CD4-positive, alpha-beta T cell treated with Interleukin-15 for 4 hours (primary cell): Measurements from ENCODE around the gene KIZ.

ENCODE experiments used
- DNase-seq: peaks from one replicate; pipeline ENCODE4 v3.0.0-alpha.2; 2020; ENCODE audit warnings: low spot score

KIZ gene

DNA sequence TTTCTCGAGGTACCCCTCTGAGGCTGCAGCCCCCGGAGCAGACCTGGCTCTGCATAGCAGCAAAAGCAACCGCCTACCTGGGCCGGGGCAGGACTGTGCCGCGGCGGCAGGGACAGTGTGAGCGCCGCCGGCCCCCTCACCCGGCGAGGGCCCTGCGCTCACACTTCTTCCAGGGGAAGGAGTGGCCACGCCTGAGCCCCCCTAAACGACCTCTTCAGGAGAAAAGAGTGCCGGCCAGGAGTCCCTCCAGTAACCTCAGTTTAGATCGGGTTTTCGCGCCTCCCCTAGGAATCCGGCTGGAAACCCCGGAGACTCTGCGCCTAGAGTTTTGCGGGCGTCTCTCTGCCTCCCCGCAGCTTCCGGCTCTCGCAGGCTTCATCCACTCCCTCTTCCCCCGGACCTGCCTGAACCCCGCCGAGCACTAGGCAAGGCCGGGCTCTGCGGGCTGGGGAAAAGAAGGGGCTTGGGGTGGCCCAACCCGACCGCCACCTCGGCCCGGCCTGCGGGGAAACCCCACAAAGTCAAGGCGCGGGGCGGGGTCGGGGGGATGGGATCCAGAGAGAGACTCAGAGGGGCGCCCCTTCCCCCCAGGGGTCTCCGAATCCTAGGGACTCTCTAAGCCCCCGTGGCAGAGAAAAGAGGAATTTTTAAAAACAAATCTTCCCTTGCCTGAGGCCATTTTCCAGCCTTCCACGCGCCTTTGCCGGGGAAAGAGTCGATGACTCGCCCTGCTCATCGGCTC is 20.3 kb upstream of the KIZ start:
- DNase-seq = no peak

DNA sequence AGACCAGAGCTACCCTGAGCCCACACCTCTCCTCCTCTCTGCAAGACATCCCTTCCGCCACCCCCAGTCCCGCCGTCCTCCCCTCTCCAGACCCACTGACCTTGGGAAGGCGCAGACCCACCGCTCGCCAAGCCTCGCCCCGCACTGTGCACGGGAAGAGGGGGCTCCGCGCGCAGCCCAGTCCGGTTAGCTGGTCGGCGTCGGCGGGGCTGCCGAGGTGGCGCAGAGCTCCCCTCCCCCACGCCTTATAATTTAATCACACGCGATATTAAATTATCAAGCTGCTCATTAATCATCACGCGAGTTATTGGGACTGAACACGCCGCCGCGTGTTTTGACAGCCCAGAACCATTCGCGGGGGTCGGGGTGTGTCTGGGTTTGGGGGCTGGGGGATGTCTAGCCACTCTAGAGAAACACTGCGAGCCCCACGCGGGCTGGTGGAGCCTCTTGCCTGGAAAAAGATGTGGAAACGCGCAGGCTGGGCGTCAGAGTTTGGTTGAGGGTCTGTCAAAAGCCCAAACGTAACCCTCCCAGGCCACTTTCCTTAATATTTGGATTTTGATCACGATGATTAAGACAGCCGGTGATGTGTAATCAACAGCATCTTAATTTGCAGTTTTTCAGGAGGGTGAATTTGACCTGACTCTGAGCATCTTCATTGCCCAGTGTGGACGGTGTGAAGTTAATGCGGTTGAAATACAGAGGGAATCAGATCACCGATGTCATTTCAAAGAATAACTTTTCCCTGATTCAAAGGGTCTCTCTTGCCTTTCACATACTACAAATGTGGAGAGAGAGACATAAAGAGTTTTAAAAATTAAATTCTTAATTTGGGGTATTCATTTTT is 19.5 kb upstream of the KIZ start, which contains the start of gene LINC00237:
Gene LINC00237, minus strand, starts transcription at position 188 of the 847 bp plus-strand sequence.
- DNase-seq = no peak

DNA sequence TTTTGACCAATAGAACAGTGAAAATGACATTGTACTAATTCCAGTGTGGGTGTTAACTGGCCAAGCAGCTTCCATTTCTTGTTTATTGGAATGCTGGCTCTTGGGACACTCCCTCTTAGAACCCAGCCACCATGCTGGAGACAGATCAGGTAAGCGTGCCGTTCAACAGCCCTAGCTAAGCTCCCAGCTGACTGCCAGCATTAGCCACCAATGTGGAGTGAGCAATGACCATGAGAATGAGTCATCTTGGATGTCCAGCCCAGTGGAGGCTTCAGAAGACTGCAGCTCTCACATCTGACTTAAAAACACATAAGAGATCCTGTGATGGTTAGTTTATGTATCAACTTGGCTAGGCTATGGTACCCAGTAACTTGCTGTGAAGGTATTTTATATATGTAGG is 16.7 kb upstream of the KIZ start:
- DNase-seq = no peak

DNA sequence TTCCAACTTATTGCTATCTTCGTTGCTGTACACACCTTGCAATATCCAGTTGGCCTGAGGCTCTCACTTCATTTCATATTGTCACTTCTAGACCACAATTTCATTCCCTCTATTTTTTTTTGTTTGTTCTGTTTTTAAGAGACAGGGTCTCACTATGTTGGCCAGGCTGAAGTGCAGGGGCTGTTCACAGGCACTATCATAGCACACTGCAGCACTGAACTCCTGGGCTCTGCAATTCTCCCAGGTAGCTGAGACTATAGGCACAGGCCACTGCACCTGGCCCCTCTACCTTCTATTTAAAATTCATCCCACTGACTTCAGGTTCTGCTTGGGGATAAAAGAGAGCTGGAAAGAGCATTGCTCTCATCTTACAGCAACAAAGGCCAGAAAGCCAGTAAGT is 15.1 kb upstream of the KIZ start:
- no peak for DNase-seq

DNA sequence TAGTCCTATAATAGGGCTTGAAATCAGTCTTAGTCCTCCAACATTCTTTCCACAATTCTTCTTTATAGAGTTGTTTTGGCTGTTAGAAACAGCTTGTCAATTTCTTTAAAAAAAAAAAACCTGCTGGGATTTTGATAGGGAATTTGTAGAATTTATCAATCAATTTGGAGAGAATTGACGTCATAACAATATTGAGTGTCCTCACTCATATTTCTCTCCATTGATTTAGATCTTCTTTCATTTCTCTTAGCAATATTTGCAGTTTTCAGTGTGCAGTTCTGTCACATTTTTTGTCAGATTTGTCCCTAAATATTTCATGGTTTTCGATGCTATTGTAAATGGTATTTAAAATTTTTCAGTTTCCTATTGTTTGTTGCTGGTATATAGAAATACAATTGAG is 14.5 kb upstream of the KIZ start:
- DNase-seq = no peak

DNA sequence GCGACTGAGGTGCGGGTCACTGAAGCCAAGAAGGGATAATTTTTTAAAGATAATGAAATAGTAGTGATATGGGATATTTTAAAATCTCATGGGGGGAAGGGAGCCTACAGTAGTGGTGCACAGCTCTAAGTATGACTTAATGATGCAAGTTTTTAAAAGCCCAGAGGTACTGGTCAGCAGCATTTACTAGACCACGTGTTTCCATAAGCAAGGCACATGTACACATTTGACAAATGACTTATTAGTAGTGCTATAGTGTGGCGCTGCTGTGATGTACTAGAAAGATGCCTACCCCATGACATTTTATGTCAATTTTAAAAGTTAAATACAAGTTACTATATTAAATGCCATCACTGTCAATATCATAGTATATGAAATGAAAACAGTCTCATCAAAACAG is 12.2 kb upstream of the KIZ start:
- no peak for DNase-seq

DNA sequence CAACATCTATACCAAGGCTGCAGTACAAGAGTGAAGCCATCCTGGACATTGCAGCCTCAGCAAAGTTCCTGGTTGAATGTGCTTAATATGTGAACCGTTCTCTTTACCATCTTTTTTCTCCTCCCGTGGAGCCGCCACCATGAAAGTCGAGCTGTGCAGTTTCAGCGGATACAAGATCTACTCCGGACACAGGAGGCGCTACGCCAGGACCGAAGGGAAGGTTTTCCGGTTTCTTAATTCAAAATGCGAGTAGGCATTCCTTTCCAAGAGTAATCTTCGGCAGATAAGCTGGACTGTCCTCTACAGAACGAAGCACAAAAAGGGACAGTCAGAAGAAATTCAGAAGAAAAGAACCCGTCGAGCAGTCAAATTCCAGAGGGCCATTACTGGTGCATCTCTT is 11.3 kb upstream of the KIZ start:
- no peak for DNase-seq

DNA sequence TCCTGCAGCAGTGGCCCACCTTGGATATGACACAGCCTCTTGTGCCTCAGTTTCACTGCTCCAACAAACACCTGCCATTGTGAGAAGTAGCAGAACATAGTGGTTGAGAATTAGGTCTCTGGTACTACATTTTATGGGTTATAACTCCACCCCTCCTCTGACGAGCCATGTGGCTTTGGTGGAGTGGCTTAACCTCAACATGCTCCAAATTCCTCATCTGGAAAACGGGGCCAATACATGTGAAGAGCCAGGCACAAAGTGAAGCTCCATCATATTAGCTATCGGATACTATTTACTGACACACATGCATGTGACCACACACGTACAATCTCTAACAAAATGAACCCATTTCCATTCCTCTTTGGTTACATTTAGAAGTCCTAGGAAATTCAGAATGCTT is 8.4 kb upstream of the KIZ start:
- no peak for DNase-seq

DNA sequence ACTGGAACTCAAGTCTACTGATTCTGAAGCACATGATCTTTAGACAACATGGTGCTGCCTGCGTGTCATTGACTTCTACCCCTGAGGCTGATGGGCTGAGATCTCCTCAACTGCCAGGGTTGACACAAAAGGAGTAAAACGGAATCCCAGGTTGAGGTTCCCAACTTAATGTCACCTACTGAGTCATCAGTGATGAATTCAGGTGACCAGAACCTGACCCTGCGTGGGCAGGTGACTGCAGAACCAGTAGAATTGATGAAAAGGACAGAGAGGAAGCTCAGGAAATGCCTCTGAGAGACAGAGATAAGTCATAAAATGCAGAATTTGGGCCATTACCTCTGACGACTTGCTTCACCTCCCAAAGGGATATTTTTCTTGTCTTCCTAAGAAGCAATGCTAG is 7.7 kb upstream of the KIZ start:
- no peak for DNase-seq

DNA sequence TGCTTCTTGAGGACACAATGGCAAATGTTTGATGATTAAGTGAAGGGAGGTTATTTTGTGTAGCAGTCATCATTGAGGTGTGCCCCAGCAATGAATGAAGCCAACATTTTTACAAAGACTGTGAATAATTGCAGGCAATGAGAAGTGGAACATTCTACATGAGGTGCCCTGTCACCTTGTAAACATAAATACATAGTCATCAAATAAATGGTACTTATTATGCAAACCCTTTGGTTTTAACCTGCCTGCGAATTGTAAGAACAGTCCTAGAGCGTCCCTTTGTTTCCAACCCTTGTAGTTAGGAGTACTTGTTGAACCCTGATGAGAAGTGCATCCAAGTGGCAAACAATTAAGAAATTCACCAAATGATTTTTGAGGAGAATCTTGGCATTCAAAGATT is 7.1 kb upstream of the KIZ start:
- no peak for DNase-seq

DNA sequence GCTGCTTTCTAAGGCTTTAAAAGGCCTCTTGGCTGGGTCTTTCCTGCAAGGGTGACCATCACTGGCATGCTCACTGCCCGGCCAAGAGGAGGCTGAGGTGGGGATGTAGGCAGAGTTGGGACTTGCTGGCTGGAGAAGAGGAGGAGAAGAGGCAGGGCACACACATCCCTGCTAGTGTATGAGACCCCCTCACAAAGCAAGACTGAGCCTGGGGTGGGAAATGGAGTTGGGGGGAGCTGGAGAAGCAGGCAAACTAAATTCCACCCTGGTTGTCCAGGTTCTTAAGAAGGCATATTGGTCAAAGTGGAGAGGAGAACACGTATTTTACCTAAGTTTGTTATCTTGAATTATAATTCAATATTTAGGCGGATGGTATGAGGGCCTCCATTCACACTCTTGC is 1.7 kb upstream of the KIZ start:
- DNase-seq = no peak

DNA sequence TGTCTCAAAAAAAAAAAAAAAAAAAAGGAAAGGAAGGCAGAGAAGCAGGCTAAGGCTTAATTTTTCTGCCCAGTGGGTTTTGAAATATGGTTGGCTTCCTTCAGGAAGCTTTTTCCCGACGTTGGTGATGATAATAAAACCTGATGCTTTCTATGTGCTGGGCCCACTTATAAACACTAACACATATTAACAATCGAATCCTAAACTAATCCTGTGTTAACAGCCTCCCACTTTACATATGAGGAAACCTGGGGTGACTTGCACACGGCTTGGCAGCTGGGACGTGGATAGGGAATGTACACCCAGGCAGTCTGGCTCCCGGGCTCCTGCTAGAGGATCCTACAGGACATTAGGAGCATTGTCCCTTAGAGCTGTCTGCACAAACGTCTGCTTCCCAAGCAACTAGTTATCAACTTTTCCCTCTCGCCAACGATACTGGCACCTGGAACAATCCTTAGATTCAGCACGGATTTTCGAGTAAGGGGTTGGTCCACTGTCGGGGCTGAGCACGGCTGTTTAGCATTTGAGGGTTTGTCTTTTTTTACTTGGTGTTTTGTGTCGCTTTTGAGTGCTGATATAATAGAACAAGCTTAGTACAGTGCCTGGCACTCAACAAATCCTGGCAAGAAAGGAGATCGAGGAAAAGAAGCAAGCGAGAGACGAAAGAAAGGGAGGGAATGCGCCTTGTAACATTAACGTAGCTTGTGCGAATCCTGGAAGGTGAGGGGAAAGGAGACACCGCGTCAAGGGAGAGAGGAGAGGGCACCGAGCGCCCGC is 622 bp upstream of the KIZ start:
- DNase-seq = no peak

DNA sequence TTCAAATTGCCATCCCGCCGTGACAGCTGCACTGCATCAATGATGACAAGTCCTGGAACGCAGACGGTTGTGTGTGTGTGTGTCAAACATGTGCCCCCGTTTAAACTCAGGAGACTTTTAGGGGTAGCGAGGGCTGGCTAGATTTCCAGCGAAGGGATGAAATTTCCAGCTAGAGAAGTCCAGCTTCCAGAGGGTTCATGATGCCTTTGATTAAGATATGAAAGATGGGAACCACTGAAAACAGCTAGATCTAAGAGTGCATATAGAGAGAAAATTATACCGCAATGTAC is 644 bp downstream of the KIZ start:
- no peak for DNase-seq

DNA sequence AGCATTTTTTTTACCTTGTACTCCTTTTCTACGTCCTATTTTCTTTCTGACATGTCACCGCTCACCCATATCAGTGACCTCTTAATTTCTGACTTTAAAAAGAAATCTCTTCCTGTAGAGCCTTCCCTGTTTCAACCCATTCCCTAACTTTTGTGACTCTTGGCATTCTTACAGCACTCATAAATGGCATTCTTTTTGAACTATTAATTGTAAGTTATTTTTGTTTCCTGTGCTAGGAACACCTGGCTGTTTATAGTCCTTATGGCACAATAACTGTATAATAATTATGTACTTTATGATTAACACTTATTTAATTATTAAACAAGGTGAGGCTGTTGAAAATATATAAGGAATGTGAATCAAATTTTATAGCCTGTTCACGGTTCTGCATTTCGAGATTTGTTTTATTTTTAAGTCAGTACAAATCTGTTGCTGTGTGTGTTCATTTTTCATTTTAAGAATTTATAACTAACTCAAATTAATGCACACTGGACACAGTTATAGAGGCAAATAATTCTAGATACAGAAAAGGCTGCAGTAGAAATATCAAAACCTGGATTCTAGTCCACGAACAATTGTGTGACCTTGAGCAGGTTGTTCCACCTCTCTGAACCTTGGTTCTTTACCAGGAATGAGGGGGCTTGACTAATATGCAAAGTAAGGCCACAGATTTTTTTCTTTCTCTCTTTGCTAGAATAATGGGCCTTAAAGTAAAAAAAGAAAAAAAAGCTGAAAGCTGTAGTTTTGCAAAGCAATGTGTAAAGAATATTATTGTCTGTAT is 1.5 kb downstream of the KIZ start:
- no peak for DNase-seq

DNA sequence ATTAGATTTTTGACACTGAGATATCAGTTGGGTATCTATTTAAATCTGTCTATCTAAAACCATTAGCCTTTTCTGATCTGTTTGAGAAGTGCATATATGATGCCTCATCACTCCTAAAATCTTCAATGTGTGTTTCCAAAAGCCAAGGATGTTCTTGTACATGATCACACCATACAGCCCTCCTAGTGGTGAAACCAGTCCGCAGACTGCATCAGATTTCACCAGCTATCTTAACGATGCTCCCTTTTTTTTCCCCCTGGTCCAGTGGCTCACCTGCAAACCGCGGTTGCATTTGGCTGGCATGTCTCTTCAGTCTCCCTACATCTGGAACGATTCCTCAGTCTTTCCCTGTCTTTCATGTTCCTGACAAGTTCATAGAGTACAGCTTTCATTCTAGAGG is 4.0 kb downstream of the KIZ start:
- DNase-seq = no peak

DNA sequence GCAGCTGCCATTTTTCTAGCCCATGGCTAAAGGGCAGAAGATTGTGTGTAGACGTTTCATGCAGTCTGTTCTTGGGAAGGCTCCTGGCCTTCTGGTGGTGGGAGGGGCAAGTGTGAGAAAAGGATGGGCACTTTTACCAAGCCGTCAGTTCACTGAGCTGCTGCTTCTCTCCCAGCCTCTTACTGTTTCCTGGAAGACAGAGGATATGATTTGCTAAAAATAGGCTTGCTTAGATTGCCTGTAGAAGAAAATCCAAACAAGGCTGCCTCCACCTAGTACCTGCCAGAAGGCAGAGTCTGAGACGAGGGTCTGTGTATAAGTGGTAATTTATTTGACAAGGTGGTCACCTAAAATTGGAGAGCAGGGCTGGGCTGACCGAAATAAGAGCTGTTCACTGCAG is 7.5 kb downstream of the KIZ start:
- no peak for DNase-seq

DNA sequence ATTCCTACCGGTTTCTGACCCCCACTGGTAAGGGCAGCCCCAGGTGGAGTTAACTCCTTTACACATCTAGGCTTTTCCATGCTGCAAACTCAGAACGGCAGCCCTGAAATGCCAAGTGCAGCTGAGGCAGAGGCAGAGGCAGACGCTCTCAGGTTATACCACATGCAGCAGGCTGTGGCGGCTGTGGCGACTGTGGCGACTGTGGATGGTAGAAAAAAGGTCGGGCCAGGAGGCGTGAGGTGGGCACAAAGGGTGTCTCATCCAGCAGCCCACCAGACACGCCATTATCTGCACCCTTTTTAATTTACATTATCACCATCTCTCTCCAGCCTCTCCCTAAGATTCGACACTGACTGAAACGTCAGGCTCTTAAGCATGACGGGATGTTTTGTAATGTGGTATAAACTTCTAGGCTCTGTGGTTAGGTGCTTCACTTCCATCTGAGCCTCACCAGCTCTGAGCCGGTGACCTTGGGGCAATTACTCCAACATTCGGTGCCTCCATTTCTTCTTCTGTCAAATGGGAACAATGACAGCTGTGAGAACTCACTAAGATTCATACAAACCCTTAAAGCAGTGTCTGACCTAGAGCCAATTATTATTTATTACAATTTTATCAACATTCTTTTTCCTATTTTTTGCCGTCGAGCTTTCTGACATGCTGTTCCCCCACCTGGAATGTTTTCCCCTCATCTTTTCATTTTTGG is 8.2 kb downstream of the KIZ start:
- DNase-seq = no peak

DNA sequence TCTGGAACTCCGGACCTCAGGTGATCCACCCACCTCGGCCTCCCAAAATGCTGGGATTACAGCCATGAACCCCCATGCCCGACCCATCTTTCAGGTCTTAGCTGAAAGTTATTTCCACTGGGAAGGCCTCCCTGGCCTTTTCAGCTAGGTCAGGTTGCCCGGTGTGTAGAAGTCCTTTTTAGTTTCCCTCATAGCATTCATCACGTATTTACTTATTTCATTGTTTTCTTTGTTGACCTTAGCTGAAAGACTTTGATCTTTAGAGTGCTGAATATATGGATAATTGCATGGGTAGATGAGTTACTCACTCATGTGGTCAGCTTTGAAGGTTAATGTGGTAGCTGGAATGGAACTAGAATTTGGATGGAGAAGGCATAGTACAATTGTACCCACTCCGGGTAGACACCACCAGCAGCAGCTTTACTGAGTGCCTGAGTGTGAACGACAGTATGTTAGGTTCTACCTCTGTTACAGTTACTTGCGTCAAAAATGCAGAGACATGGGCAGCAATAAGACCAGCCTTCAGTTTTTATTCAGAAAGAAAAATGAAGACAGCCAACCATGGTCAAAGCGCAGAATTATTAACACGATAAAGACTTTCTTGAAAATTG is 9.1 kb downstream of the KIZ start:
- DNase-seq = no peak

DNA sequence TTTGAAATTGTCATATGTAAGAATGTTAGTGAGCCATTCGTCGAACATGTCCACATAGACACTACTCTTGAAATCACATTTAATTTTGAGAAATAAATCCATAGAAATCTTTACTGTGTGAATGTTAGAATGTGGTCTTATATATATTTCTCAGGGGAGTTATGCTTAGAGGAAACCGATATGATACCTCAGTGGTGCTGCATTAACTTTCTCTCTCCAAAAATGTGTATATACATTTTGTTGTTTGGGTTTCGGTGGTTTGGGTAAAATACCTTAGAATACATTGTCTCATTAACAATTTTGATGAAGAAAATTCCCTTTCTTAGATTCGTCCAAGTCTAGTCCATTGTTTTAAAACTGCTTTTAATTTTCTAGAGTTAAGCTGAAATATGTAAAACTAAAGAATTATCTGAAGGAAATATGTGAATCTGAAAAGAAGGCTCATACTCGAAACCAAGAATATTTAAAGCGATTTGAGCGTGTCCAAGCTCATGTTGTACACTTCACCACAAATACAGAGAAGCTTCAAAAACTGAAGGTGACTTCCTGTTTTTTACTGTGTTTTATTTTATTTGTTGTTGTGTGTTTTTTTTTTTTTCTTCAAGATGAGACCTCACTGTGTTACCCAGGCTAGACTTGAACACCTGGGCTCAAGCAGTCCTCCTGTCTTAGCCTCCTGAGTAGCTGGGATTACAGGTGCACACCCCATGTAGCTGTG is 10.3 kb downstream of the KIZ start:
- DNase-seq = no peak

DNA sequence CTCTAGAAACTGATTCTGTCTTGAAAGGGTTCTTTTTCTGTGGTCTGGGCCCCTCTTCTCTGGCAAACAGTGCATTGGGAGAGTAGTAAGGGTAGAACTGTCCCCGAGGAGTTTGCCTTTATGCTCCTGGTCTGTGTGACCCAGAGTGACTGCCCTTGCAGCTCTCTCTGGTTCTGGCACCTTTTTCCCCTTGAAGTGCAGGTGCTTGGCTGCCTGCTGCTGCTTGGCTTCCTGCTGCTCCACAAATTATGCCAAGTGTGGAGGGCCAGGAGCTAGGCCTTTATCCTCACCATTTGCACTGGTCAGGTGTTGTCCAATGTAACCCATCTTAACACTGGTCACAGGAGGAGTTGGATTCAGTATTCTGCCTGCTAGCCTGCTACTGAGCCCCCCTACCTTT is 11.2 kb downstream of the KIZ start:
- no peak for DNase-seq
